DMS 273 (cell line): ENCODE measurements around the gene FBXO21.
A peak's percentile ranks its signal among the peaks of the same experiment; 100 is the strongest.
"Not testable (repeated sequence)": the region's sequence is repeated elsewhere in the genome, so short reads cannot be mapped to it uniquely, and the experiment has no call there.

Source experiments
- DNase-seq: peaks from one replicate; lab custom pipeline; 2025; ENCODE audit not compliant: unreplicated experiment; lab: John Stamatoyannopoulos, UW

Gene FBXO21

DNA sequence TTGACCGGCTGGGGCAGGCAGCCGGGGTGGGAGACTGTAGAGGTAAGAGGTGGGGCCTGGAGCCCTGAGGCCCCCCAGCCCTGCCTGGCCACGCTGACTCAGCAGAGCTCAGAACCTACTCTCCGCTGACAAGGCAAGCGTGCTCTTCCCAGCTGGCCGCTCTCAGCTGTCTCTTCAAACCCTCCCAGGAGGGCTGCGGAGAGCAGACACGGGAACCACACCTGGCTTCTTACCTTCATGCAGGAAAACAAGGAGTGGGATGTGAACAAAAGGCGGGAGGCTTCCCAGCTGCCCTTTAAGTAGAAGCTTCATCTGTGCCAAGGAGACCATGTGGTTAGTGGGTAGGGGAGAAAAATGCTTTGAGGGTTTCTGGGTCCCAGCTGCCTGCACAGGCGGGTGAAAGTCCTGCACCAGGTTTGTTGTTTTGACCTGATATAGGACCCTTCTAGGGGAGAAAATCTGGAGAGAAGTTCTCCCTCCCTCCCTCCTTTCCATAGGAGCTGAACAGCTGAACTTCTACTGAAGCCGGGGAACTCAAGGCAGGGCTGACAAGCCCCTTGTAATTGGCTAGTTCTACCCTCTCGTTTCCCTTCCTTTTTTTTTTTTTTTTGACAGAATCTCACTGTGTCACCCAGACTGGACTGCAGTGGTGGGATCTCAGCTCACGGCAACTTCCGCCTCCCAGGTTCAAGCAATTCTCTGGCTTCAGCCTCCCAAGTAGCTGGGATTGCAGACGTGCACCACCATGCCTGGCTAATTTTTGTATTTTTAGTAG is 78.3 kb downstream of the FBXO21 start:
- DNase-seq, result peak; percentile 78

DNA sequence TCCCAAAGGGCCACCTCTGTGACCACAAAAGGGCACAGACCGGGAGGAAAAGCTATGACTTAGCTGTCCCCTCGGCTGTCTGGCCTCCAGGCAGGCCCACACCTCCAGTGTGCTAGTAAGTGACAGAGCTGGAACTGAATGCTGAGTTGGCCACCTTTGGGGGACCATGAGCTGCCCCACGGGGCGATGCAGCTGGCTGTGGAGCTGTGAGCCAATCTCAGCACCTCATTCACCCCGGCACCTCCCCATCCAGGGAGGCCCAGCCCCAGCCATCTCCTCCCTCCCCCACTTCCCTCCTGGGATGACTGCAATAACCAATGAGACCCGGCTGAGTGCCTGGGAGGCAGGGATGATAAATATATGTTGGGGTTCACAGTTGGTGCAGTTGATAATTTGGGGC is 78.9 kb downstream of the FBXO21 start:
- DNase-seq, result peak; percentile 73

DNA sequence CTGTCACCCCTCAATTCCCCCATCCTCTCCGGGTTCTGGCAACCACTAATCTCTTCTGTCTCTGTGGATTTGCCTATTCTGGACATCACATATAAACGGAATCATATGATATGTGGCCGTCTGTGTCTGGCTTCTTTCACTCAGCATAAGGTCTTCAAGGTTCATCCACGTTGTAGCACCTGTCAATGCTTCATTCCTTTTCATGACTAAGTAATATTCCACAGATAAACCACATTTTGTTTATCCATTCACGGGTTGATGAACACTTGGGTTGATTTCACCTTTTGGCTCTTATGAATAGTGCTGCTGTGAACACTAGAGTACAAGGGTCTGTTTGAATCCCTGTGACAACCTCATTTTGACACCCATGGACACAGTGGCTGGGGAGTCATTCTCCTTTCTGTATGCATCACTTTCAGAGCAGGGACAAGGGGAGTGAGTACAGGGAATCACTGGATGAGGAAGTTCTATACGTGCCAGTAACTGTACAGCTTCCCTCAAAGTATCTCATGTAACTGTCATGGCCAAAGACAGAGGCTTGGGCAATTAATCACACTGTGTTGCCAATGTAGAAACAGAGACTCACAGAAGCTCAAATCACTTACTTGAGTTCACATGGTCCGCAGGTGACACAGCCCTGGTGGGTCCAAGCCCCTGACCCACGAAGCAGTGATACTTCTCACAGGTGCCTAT is 80.2 kb downstream of the FBXO21 start:
- no peak for DNase-seq

DNA sequence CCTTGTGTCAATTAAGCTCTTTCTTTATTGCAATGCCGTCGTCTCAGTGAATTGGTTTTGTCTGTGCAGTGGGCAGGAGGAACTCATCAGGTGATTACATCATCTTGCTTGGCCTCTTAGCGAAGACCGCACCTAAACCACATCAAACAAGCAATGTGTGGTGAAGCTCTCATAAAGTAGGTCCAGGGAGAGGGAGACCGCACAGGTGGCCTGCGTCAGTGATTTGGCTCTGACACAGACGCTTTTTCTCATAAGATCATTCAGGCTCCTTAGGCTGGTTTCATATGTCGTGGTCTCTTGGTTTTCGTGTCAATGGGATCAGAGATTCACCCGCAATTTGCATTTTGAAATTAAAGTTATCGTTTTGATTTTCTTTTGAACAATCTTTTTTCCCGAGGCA is 84.4 kb downstream of the FBXO21 start:
- no peak for DNase-seq

DNA sequence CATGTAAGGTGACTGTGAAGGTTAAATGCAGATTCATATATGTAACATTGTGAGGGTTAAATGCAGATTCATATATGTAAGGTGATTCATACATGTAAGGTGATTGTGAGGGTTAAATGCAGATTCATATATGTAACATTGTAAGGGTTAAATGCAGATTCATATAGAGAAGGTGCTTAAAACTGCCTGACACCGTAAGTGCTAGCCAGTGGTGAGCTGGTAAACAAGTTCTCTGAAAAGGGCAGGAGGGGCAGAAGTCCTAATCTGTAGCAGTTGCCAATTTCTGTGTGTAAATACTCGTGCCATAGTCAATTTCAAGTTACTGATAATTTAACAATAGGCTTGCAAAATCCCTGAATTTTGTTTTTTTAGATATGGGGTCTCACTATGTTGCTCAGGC is 86.3 kb downstream of the FBXO21 start:
- DNase-seq, result not testable (repeated sequence)

DNA sequence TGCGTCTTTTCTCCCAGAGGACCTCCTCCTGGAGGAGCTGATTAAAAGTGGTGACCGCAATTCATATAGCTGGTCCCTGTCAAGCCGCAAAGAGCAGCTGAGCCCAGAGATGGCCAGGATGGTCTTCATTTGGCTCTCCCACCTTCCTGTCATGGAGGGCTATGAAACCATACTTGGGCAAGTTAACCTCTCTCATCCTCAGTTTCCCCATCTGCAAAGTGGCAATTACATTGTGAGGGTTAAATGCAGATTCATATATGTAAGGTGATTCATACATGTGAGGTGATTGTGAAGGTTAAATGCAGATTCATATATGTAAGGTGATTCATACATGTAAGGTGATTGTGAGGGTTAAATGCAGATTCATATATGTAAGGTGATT is 87.5 kb downstream of the FBXO21 start:
- no peak for DNase-seq

DNA sequence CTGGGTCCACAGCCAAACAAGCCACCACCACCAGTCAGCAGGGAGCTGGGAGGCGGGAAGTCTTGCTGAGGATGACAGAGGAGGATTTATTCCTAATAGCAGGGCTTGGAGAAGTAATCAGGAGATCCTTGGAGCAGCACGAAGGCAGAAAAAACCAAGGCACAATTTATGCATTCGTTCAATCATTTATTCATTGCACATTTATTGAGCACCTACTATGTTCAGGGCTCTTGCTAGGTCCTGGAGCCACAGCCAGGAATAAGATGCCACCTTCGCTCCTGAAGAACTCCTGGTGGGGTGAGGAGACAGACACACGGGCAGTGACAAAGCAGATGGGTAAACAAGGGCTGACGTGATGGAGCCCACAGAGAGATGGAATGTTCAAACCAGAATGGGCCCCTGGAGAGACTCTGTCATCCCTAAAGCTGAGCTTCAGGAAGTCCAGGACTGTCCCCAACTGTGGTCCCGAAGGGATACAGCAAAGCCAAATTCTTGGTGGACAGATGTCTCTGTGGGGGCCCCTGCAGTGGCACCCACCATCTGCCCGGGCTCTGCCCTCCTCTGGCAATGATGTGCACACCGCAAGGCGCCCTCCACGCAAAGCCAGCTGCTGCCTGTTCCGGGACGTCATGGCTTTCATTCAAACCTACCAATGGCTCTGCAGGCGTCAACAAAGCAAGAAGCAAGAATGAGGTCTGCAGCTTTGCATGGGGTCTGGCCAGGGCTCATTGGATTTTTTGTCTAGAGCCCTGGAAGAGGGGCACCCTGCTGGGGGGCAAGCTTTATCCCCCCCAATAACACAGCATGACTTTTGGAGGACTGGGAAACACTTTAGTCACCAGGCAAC is 88.1 kb downstream of the FBXO21 start:
- DNase-seq, result peak; percentile 65

DNA sequence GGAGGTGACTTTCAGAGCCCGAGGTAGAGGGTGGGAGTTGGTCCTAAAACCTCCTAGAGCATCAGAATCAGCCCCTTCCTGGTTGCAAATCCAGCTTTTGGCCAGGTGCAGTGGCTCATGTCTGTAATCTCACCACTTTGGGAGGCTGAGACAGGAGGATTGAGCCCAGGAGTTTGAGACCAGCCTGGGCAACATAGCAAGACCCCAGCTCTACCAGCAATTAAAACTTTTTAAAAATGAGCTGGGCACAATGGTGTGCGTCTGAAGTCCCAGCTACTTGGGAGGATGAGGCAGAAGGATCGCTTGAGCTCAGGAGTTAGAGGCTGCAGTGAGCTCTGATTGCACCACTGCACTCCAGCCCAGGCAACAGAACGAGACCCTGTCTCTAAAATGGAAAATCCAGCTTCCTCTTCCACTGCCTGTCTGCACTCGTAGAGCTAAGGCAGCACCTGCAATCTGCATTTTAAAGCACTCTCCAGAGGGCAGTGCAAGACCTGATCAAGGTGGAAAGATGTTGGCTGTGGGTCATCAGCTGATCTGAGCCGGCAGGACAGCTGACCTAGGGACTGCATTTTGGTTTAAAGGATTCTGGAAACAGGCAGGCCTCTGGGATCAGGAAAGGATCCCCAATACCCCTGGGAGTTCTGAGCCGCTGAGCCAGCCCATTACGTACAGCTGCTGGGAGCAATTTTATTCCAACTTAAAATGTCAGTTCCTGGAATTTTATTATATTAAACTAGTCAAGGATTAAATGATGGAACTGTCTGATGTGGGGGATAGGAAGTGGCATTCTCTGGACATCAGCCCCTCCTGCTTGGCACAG is 89.2 kb downstream of the FBXO21 start:
- peak; percentile 22 for DNase-seq

DNA sequence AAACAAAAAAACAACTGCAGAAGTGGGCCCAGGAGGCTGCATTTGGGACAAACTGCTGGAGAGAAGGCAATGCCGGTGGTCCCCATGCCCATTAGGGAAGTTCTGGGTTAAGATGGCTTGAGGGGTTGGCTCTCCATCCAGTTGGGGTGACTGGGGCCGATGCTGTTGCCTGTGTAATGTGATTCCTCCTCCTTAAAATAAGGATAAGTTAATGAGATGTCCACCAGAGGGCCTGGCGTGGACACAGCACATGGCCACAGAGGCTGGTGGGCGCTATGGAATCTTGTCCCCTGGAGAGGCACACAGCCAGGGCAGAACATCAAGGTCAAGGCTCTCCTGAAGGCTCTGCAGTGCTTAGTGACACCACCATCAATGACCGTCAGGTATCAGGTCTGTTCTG is 90.0 kb downstream of the FBXO21 start:
- peak; percentile 36 for DNase-seq

DNA sequence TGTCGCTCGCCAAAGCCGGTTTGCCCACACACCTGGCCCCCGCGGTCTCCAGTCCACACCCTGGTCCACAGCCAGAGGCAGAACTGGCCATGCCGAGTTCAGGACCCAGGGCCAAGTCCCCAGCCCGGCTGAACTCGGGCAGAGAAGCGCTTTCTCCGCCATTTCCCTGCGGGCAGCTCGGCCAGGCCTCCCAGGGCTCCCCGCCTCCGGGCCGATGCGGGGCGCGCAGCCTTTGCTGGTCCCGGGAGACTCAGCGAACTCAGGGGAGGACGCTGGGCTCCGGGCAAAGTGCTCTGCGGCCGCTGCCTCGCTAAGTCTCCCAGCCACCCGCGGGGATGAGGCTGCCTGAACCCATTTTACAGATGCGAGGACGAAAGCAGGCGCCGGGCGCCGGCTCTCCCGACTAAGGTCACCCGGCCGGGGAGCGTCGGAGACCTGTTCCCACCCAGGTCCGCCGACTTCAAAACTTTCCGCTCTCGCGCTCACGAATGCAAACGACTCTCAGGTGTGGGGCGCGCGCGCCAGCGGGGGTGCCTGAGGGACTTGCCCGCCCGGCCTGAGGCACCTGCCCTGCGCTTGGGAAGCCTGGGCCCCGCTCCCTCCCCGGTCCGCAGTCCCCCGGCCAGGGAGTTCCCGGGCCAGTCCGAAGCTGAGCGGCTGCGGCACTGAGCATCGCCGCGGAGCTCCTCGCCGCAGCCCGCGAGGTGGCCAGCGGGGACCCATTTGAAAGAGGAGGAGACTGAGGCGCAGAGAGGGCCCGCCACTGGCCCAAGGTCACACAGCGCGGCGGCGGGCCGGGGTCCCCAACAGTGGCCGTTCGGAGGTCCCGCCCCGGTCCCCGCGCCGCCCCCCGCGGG is 91.7 kb downstream of the FBXO21 start:
- peak; percentile 39 for DNase-seq

DNA sequence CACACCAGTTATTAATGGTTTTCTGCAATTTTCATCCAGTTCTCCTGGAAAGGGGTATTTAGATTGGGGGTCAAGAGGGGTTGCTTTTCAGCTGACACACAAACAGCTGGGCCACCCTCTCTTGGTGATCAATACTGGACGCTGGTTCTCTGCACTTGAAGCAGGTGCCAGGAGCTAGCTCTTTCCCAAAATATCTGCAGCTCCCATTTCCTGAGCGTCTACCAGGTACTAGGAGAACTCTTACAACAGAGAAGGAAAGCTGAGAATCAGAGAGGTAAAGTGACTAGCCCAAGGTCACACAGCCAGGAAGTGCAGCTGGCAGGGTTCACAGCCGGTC is 92.3 kb downstream of the FBXO21 start:
- DNase-seq, result peak; percentile 35

DNA sequence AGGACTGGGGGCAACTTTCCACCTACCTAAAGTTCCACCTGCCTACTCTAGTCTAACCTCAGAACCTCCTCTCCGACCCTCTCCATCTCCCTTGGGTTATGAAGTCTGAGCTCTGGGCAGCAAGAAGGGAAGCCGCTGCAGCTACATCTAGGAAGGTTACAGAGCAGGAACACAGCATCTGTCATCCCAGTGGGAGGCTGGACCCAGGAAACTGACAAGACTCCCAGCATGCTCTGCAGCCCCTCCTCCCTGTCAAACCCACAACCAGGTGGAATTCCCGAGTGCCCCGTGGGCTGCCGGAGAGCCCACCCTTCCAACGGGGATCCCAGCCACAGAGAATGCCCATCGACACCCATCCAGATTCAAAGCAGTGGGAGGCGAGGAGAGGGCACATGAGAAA is 93.1 kb downstream of the FBXO21 start:
- peak; percentile 51 for DNase-seq

DNA sequence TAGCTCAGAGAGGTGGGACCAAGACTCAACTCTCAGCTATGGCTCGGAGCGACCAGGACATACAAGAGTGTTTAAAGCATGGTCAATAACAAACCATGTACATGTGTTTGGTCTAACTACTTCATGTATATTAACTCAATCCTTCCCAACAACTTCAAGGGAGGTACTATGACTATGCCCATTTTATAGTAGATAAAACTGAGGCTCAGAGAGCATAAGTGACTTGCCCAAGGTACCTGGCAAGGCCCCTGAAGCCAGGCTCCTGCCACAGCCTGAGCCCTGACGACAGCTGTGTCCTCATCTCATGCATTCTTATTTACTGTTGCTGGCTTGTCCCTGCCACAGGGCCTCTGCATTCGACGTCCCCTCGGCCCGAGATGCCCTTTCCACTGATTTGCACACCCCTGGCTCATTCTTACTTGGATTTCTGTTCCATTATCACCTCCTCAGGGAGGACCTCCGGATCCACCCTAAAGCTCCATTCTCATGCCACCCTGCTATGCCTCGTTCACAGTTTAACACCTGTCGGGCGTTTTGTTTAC is 93.7 kb downstream of the FBXO21 start:
- DNase-seq, result no peak

DNA sequence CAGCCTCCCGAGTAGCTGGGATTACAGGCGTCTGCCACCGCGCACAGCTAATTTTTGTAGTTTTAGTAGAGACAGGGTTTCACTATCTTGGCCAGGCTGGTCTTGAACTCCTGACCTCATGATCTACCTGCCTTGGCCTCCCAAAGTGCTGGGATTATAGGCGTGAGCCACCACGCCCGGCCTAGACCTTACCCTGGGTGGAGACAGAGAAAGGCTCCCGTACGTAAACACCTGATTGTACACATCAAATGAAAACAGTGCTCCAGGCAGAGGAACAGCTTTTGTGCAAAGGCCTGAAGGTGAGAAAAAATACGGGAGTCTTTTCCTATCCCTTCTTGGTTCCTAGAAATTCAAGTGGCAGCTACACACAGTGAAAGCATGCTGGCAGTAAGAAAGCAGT is 95.1 kb downstream of the FBXO21 start:
- DNase-seq, result not testable (repeated sequence)

DNA sequence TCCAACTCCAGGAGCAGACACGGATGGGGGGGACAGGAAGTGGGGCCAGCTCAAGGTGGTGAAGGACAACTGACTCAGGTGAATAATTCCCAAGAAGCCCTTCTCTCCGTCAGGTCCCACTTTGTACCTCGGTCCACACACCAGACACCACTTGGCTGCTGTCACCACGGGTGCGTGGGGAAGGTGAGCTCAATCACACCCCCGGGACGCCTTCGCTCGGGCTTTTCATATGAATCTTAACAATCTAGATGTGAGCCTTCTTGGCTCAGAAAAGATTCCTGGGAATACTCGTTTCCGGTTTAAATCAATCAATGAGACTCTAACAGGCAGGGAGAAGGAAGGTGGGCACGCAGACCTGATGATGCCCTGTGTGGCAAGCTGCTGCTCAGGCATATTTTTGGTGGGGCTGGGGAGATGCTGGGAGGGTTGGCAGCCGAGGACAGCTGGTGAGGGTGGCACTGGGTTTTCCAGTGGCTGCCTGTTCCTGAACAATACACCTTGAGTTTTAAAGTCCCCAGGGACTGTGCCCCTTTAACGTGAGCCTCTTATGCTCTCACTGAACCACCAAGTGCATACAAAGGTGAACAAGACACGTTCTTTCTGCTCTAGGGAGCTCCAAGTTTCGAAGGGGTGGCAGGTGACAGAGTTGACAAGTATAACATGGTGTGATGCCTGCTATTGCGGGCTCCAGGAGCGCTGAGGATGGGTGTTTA is 96.2 kb downstream of the FBXO21 start:
- no peak for DNase-seq

DNA sequence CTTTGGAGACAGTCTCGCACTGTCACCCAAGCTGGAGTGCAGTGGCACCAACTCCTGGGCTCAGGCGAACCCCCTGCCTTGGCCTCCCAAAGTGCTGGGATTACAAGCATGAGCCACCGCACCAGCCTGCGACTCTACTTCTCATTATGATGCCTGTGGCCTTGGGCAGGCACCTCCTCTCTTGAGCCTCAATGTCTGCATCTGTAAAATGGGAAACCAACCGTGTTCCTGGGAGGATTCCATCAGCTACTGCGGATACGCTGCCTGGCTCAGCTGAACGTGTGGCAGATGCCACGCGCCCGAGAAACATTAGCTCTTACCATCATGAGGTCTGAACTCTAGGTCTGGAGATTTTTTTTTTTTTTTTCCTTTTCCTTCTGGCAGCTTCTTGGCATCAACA is 96.8 kb downstream of the FBXO21 start:
- no peak for DNase-seq

DNA sequence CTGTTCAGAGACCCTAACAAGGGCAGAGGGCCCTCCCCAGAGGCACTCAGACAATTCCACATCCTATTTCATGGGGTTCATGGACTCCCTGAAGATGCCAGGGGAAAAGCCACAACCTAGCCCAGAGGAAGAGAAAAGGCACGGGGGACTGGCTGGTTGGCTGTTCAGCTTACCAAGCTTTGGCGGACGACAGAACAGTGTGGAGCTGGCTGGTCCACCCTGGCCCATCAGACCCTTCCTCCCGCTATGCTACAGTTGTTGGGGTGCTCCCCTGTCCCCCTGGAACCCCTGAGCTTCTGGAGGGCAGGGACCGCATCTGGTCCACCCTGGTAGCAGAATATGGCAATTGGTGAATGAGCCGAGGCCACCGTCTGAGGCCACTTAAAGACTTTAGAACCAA is 97.4 kb downstream of the FBXO21 start:
- DNase-seq, result no peak

DNA sequence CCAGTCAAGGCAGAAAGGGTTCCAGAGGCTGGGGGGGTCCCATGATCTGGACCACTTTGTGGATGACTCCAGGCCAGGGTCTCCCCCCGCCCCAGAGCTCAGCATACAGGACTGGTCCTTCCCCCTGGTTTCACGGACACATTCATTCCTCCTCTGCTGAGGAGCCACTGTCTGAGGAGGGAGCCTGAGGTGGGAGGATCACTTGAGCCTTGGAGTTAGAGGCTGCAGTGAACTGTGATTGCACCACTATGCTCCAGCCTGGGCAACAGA is 97.8 kb downstream of the FBXO21 start:
- DNase-seq, result no peak
